GM19455 (cell line): Measurements from ENCODE around the gene CNNM4.
"Not testable (repeated sequence)": the region's sequence is repeated elsewhere in the genome, so short reads cannot be mapped to it uniquely, and the experiment has no call there.

ENCODE experiments used
- ATAC-seq: cut with Tn5 transposase; IDR thresholded peaks from one replicate; pipeline ENCODE4 v1.9.1; 2021; ENCODE audit not compliant: unreplicated experiment

Gene CNNM4

DNA sequence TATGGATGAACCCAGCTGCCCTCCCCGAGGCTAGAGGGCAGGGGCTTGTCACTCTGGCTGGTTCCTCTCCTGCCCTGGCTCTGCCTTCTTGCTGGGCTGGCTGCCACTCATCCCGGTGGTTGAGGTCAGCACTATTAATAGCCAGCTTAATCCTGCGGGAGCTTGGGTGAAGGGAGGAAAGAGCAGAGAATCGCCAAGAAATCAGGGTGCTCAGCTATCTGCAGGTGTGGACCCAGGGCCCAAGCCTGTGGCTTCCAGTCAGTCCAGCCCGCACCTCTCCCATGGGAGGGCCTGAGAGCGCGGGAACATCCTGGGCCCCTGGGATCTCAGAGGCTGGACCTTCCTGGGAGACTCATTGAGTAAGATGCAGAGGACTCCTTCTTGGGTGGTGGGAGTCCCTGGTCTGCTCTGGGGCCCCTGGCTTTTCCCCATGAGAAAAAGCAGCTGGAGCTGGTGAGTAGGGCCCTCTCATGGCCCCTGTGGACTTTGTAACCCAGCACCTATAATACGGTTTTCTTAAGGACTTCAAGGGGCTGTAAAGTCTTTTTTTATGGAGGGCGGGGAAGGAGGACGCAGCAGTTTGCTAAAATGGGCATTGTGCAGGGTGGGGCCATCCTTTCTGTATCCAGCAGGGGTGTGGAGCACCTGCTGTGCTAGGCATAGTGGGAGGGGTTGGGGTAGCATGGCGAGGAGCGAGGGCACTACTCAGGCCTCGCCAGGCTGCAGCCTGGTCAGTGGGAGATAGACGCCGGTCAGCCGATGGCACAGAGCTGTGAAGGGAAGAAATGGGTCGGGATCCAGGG is 27.9 kb downstream of the CNNM4 start:
- ATAC-seq = no peak

GRCh38 chr2:96789245-96789617 is 28.5 kb downstream of the CNNM4 start:
- no peak for ATAC-seq

DNA sequence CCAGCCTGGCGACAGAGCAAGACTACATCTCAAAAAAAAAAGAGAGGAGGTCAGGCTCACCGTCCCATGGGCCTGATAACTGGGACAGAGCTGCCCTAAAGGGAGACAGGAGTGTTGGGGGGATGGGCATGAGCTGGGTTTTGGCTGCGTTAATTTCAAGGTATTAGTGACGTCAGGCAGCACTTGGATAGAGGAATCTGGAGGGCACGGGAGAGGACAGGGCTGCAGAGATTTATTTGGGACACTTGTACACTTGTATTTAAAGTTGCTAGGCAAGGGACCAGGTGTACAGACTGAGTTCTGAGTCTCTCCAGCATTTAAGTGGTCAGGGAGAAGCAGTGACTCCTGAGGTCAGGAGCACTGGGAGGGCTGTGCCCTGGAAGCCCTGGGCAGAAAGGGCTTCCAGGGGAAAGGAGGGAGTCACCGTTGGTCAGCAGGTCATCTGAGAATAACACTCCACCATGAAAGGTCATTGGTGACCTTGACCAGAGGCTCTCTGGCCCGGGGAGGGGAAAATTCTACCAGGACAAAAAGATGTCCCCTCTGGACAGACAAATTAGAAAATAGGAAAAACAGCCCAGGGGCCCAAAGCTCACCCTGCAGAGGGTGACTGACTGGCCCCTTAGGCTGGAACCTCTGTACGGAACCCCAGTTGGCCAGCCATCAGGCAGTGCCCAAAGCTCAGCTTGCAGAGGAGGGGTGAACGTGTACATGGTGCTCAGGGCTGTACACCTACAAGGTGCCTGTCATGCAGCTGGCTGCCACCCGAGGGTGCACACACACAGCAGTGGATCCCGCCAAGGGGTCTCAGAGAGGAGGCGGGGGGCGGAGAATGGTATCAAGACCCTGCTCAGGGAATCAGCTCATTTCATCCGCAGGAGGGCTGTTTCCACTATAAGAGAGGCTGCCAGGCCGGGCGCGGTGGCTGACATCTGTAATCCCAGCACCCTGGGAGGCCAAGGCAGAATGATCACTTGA is 32.4 kb downstream of the CNNM4 start:
- ATAC-seq = no peak

GRCh38 chr2:96795076-96795475 is 34.4 kb downstream of the CNNM4 start:
- no peak for ATAC-seq

GRCh38 chr2:96796497-96796896 is 35.8 kb downstream of the CNNM4 start:
- not testable (repeated sequence) for ATAC-seq

DNA sequence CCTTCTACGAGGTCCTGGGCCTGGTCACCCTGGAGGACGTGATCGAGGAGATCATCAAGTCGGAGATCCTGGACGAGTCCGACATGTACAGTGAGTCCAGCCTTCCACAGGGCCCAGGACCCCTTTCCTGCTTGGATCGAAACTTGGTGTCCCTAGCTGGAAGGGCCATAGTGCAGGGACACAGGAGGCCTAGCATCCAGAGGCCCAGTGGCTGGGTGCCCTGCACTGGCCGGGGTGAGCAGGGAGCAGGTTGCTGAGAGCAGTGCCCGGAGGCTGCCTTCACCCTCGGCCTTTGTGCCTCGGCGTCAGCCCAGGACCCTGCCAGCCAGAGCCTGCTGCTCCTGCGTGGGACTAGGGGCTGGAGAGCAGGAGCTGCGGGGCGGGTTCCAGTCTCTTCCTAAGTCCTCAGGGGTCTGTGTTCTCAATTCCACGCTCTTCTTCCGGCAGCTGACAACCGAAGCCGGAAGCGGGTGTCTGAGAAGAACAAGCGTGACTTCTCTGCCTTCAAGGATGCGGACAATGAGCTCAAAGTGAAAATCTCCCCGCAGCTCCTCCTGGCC is 36.4 kb downstream of the CNNM4 start:
- no peak for ATAC-seq

DNA sequence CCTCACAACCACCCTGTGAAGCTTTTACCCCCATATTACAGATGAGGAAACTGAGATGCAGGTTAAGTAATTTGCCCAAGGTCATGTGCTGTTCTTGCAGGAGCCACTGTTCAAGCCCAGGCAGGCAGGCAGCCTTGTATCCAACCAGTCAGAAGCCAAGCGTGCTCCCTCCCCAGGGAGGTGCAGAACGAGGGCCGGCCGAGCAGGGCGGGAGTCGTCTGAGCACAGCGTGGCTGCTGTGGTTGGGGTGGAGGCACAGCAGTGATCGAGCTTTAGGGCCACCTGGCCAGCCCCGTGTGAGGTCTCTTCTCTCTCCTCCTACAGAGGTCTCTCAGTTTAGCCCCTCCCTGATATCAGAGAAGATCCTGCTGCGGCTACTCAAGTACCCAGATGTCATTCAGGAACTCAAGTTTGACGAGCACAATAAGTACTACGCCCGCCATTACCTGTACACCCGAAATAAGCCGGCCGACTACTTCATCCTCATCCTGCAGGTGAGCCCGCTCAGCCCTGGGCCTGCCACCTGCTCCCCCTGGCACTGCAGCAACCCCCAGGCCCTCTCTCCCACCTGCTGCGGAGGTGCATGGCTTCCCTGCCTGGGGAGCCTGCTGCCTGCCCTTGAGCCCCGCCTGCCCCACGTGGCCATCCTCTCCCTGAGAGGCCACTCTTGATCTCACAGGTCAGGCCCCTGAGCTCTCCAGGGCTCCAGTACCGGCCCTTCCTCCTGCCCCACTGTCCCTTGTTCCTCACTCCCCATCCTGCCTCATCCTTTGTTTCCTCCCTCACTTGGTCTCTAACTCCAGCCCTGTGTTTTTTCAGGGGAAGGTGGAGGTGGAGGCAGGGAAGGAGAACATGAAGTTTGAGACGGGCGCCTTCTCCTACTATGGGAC is 38.3 kb downstream of the CNNM4 start:
- ATAC-seq = no peak

DNA sequence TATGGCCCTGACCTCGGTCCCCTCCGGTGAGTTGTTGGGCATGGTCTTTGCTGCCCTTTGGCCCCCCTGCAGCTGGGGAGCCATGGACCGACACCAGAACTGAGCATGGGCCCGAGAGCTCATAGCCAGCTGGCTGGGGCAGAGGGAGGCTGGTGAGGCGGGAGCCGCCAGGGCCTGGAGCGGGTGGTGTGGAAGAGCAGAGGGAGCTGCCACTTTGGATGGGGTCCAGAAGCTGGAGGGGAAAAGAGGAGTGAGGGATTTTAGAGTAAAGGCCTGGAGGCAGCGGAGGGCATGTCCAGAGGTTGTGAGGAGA is 38.9 kb downstream of the CNNM4 start:
- no peak for ATAC-seq

- ATAC-seq = peak; percentile 22
These were observed 39.6 kb downstream of the CNNM4 start for GRCh38 chr2:96800061-96801004.

- ATAC-seq = peak; percentile 78
These were observed 40.5 kb downstream of the CNNM4 start for GRCh38 chr2:96801005-96801785.

- no peak for ATAC-seq
These were observed 41.3 kb downstream of the CNNM4 start for GRCh38 chr2:96801786-96802595.

- no peak for ATAC-seq
These were observed 42.0 kb downstream of the CNNM4 start for GRCh38 chr2:96802721-96803120.

DNA sequence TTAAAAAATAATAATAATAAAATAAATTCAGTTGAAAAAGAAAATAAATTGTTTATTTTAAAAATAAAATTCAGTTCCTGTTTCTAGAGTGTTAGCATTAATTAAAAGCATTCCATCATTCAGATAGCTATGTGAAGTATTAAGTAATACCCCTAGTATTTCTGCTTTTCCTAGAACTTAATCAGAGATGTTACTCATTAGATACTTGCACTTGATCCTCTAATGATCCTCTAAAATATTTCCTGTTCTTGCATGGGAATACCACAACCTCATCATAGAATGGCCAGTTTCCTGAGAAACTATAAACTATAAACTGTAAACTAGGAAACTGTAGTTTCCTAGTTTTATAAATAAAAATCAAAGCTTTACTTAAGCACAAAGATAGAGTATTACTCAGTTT is 44.3 kb downstream of the CNNM4 start:
- no peak for ATAC-seq

DNA sequence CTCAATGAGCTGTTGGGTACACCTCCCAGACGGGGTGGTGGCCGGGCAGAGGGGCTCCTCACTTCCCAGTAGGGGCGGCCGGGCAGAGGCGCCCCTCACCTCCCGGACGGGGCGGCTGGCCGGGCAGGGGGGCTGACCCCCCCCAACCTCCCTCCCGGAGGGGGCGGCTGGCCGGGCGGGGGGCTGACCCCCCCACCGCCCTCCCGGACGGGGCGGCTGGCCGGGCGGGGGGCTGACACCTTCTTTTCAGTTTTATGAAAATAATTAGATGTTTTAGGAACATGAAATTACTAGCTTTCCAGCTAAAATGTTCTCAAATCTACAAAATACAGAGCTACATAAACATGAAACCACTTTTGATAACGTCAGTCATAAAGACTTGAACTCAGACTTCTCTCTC is 45.2 kb downstream of the CNNM4 start:
- not testable (repeated sequence) for ATAC-seq

- ATAC-seq = no peak
These were observed 45.9 kb downstream of the CNNM4 start for GRCh38 chr2:96806468-96807126.

DNA sequence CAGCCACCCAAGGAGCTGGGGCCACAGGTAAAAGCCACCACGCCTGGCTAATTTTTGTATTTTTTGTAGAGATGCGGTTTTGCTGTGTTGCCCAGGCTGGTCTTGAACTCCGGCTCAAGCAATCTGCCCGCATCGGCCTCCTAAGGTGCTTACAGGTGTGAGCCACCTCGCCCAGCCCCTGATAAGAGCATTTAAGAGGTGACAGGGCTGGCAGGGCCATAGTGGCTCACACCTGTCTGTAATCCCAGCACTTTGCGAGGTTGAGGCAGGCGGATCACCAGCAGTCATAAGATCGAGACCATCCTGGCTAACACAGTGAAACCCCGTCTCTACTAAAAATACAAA is 46.4 kb downstream of the CNNM4 start:
- no peak for ATAC-seq

GRCh38 chr2:96808176-96808837 is 47.6 kb downstream of the CNNM4 start:
- no peak for ATAC-seq
